Activated naive CD4-positive, alpha-beta T cell treated with anti-CD3 and anti-CD28 coated beads for 36 hours (primary cell): Measurements from ENCODE around the gene CCDC90B. TPM values are rescaled to one million over a fixed set of nuclear protein-coding genes. Genes with fewer than 3 reads are reported as not detected.
"Not testable (repeated sequence)": the region's sequence is repeated elsewhere in the genome, so short reads cannot be mapped to it uniquely, and the experiment has no call there.

Experiments
- CTCF ChIA-PET: fragments of 350-600 bp; sonication (Branson Sonifier 250); formaldehyde crosslinking; loops from one replicate; lab custom pipeline; 2021; ENCODE audit warnings: antibody characterized with exemption; lab: Charles Lee
- DNase-seq: peaks from one replicate; pipeline ENCODE4 v3.0.0-alpha.2; 2020
- H3K27ac Mint-ChIP-seq: one replicate; pipeline ENCODE4 v1.8.0; 2021; ENCODE audit warnings: mild to moderate bottlenecking, mixed read lengths
- H3K27me3 Mint-ChIP-seq: one replicate; pipeline ENCODE4 v1.8.0; 2021; ENCODE audit warnings: low read depth, mixed read lengths
- H3K36me3 Mint-ChIP-seq: one replicate; pipeline ENCODE4 v1.8.0; 2021; ENCODE audit warnings: low read depth, mixed read lengths
- H3K4me1 Mint-ChIP-seq: one replicate; pipeline ENCODE4 v1.8.0; 2021; ENCODE audit warnings: low read depth, mixed read lengths
- H3K4me3 Mint-ChIP-seq: one replicate; pipeline ENCODE4 v1.8.0; 2021; ENCODE audit warnings: mild to moderate bottlenecking, moderate library complexity, mixed read lengths
- H3K9me3 Mint-ChIP-seq: one replicate; pipeline ENCODE4 v1.8.0; 2021; ENCODE audit warnings: mixed read lengths
- intact Hi-C: fragments of 100-400 bp; cut with micrococcal nuclease; formaldehyde crosslinking; loops from one replicate; pipeline ENCODE4 v1.15.1; 2023
- total RNA-seq, 2 experiments: library from RNA; stranded (reverse); gene quantifications; one replicate each; pipeline ENCODE4 v1.2.3, GENCODE V29; 2021

The CCDC90B gene
- total RNA-seq, 2 experiments from 2014 or later: 28.2 to 29.5 TPM

DNA sequence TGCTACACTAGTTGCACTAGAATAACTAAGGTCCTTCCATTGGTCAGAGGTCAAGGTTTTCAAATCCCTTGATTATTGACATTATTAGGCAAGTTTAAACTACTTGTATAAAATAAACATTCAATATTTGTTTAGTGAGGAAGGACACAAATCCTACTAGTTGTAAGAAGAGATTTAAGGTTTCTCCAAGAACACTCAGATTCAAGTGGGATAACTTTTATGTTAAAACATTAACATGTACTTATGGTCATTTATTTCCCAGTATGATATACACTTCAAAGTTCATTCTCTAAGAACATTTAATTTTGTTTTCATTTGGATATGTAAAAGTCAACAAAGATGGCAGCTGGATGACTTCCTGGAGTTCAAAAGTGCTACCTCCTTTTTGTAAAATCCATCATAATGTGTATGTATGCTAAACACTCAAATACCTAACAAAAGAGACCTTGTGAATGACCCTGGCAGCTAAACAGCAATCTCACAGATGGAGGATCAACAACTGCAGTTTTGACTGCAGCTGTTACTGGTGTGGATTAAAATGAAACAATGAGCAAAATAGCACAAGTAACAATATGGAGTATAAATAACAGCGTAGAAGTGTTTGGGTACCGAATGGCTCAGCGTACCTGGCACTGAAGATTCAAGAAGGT is 1.5 kb downstream of the CCDC90B start:
- peak overlapping the region; percentile 98 for H3K27ac Mint-ChIP-seq
- CTCF ChIA-PET: interaction anchor here (1.5 kb wide), 2 partner anchors 8 to 10 kb away, joined by 3 to 4 read pairs; no protein-coding TSS in a partner anchor
- H3K4me3 Mint-ChIP-seq: peak overlapping the region; percentile 97
- DNase-seq: no peak
- H3K27me3 Mint-ChIP-seq: no peaks in the 10 kb centered on the region
- no peaks in the 10 kb centered on the region for H3K36me3 Mint-ChIP-seq
- intact Hi-C loops: loop anchor here (1.0 to 5.0 kb wide), 6 partner anchors 91 to 567 kb away; partner anchors contain the start of gene ANKRD42
- no peaks in the 10 kb centered on the region for H3K9me3 Mint-ChIP-seq
- H3K4me1 Mint-ChIP-seq: peaks cover 28% of the 10 kb centered on the region

DNA sequence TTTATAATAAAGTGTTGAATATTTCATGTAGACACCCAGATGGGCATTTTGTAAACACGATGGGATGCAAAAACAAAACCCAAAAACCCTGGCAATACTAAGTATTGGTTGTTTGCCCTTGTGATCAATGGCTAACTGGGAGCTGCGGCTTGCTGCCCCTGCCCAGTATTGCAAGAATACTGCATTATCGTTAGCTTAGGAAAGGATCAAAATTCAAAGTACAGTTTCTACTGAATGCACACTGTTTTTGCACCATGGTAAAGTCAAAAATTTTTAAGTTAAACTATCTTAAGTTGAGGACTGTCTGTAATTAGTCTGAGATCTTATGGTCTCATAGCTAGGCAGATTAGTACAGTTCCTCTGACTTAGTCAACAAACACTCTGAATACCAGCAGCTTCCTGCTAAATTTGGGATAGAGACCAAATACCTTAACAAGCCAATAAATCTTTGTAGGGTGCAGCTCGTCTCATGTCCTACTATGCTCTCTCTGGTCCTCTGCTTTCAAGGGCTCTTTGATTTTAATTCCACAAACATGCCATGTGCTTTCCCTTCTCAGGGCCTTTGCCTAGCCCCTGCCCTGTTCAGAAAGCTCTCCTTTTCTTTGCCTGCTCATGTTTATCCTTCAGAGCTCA is 4.0 kb downstream of the CCDC90B start:
- Mint-ChIP-seq H3K36me3 (peaks cover 1% of the 10 kb centered on the region), H3K9me3 (no peaks in the 10 kb centered on the region), H3K27ac (no peak overlapping the region), H3K4me3 (no peak overlapping the region), H3K27me3 (no peaks in the 10 kb centered on the region), H3K4me1 (peaks cover 28% of the 10 kb centered on the region)
- DNase-seq: no peak
- intact Hi-C loops: no loop called here
- CTCF ChIA-PET: interaction anchor here (0.7 to 1.4 kb wide), 5 partner anchors 10 to 415 kb away, joined by 3 to 7 read pairs (median 3); no protein-coding TSS in a partner anchor

DNA sequence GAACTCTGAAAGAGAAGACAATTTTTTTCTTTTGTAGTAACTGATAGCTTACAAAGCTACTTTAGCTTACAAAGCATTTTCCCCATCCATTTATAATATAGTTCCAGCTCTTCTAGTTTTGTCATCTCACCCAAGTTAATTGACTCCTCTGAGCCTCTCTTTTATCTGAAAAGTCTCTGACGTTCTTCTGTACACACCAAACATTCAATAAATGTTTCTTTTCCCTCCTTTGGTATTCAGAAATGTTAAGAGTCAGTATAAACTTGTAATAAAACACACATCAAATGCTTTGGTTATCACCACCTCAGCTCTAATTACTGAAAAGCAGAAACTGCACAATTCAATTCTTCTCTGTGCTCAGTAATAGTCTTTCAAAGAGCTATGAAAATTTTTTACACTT is 5.9 kb downstream of the CCDC90B start:
- Mint-ChIP-seq H3K27ac (no peak overlapping the region), H3K36me3 (peaks cover 3% of the 10 kb centered on the region), H3K27me3 (no peaks in the 10 kb centered on the region), H3K4me3 (no peak overlapping the region), H3K9me3 (no peaks in the 10 kb centered on the region), H3K4me1 (peaks cover 28% of the 10 kb centered on the region)
- intact Hi-C loops: no loop called here
- no peak for DNase-seq
- CTCF ChIA-PET: interaction anchor here (0.7 to 1.4 kb wide), 4 partner anchors 12 to 413 kb away, joined by 3 to 9 read pairs (median 4); no protein-coding TSS in a partner anchor

DNA sequence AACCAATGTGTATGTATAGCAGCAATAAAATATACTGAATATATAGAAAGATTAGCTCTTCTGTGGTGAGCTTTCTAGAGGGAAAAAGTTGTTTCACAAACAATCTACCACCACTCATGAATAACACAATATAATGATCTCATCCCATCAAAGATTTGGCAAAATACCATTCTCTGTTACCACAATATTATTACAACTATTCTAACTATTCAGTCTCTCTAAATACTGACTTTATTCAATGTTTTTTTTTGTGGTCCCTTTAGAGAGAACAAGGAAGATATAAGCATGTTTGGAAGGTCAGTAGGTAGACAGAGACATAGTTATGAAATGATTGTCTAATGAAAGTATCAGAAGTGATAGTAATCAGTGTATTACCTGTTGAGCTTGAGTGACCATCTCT is 7.8 kb downstream of the CCDC90B start:
- H3K27ac Mint-ChIP-seq: no peak overlapping the region
- H3K36me3 Mint-ChIP-seq: peaks cover 5% of the 10 kb centered on the region
- CTCF ChIA-PET: interaction anchor here (0.6 kb wide), 1 partner anchor 424 kb away, joined by 4 read pairs; no protein-coding TSS in a partner anchor
- peaks cover 16% of the 10 kb centered on the region for H3K4me1 Mint-ChIP-seq
- intact Hi-C loops: no loop called here
- H3K27me3 Mint-ChIP-seq: no peaks in the 10 kb centered on the region
- no peak overlapping the region for H3K4me3 Mint-ChIP-seq
- DNase-seq: no peak
- H3K9me3 Mint-ChIP-seq: no peaks in the 10 kb centered on the region

DNA sequence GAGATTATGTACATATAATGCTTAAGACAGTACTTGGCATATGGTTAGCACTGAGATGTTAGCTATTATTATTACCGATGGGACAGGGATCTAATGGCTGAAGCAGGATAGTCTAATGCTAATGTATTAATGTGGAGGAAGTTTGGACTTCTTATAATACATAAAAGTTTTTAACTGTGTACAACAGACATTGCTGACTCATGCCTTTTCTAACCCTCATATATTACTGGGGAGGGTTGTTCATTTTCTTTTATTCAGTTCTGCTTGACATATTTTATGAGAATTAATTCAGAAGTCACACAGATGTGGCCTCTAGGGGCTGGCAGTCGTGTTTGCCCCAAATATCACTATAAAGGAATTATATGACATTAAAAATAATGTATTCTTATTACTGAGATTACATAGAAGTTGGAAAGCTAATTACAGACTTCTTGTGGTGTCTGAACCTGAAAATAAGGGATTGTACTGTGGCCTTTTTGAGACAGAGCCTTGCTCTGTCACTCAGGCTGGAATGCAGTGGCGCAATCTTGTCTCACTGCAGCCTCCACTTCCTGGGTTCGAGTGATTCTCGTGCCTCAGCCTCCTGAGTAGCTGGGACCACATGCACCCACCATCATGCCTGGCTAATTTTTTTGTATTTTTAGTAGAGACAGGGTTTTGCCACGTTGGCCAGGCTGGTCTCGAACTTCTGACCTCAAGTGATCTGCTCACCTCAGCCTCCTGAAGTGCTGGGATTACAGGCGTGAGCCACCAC is 10.1 kb downstream of the CCDC90B start:
- no peak for DNase-seq
- intact Hi-C loops: no loop called here
- Mint-ChIP-seq H3K27me3 (no peaks in the 10 kb centered on the region), H3K9me3 (peaks cover 3% of the 10 kb centered on the region), H3K4me3 (no peak overlapping the region), H3K36me3 (peaks cover 19% of the 10 kb centered on the region), H3K4me1 (peaks cover 5% of the 10 kb centered on the region), H3K27ac (no peak overlapping the region)
- CTCF ChIA-PET: interaction anchor here (0.6 to 1.7 kb wide), 5 partner anchors 9 to 468 kb away, joined by 3 to 8 read pairs (median 4); no protein-coding TSS in a partner anchor

DNA sequence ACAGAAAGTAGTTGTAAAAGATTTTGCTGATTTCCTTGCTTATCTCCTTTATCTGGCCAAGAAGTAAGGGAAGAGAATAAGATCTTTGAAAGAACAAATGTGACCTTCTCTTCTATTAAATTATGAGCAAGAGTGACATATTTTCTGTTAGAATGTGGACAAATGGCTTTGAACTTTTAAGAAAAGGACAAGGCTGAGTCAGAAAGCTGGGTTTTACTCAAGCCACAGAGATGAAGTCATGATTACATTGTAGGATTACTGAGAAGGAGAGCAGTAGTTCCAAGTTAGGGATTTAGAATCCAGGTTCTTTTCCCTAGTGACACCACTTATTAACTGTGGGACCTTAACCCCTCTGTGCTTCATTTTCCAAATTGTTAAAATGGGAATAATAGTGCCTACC is 13.5 kb downstream of the CCDC90B start:
- Mint-ChIP-seq H3K4me1 (peaks cover 15% of the 10 kb centered on the region), H3K27me3 (no peaks in the 10 kb centered on the region), H3K4me3 (no peak overlapping the region), H3K36me3 (peaks cover 42% of the 10 kb centered on the region), H3K9me3 (peaks cover 3% of the 10 kb centered on the region), H3K27ac (no peak overlapping the region)
- CTCF ChIA-PET: interaction anchor here (0.6 kb wide), 2 partner anchors 412 to 544 kb away, joined by 3 to 5 read pairs; no protein-coding TSS in a partner anchor
- intact Hi-C loops: no loop called here
- no peak for DNase-seq

DNA sequence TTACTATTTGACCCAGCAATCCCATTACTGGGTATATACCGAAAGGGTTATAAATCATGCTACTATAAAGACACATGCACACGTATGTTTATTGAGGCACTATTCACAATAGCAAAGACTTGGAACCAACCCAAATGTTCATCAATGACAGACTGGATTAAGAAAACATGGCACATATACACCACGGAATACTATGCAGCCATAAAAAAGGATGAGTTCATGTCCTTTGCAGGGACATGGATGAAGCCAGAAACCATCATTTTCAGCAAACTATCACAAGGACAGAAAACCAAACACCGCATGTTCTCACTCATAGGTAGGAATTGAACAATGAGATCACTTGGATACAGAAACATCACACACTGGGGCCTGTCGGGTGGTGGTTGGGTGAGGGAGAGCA is 14.4 kb downstream of the CCDC90B start:
- intact Hi-C loops, DNase-seq, H3K27me3 Mint-ChIP-seq, H3K4me3 Mint-ChIP-seq, H3K9me3 Mint-ChIP-seq, CTCF ChIA-PET: not testable (repeated sequence)
- peaks cover 15% of the 10 kb centered on the region for H3K4me1 Mint-ChIP-seq
- peak overlapping the region; percentile 36 for H3K27ac Mint-ChIP-seq
- peaks cover 41% of the 10 kb centered on the region for H3K36me3 Mint-ChIP-seq

DNA sequence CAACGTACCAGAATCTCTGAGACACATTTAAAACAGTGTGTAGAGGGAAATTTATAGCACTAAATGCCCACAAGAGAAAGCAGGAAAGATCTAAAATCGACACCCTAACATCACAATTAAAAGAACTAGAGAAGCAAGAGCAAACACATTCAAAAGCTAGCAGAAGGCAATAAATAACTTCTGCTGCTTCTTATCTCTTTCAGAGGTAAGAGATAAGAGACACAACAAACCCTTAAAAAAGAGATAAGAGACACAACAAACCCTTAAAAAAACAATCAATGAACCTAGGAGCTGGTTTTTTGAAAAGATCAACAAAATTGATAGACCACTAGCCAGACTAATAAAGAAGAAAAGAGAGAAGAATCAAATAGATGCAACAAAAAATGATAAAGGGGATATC is 17.1 kb downstream of the CCDC90B start:
- peaks cover 52% of the 10 kb centered on the region for H3K36me3 Mint-ChIP-seq
- DNase-seq, CTCF ChIA-PET, H3K4me3 Mint-ChIP-seq, H3K9me3 Mint-ChIP-seq, H3K27ac Mint-ChIP-seq, H3K27me3 Mint-ChIP-seq, intact Hi-C loops: not testable (repeated sequence)
- peaks cover 15% of the 10 kb centered on the region for H3K4me1 Mint-ChIP-seq

DNA sequence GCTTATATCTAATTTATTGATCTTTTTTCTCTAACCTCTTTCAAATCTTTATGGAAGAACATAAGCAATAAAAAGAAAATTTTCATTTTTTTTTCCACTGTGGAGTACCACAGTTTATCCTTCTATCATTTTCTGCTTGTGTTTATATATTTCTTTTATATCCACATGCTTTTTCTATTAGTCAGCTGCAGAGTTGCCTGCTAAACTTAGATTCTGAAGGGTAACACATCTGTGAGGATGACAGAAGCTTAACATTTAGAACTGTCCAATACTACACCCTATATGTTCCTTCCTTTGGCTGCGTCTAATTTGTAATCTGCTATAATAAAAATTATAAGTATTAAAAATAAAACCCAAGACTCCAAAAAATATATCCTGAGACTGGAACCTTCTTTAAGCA is 20.8 kb downstream of the CCDC90B start:
- CTCF ChIA-PET: interaction anchor here (1.4 to 1.5 kb wide), 2 partner anchors 15 to 398 kb away, joined by 3 to 4 read pairs; no protein-coding TSS in a partner anchor
- Mint-ChIP-seq H3K27ac (no peak overlapping the region), H3K4me1 (peaks cover 7% of the 10 kb centered on the region), H3K36me3 (peaks cover 30% of the 10 kb centered on the region), H3K27me3 (no peaks in the 10 kb centered on the region), H3K4me3 (no peak overlapping the region), H3K9me3 (no peaks in the 10 kb centered on the region)
- DNase-seq: no peak
- intact Hi-C loops: no loop called here

DNA sequence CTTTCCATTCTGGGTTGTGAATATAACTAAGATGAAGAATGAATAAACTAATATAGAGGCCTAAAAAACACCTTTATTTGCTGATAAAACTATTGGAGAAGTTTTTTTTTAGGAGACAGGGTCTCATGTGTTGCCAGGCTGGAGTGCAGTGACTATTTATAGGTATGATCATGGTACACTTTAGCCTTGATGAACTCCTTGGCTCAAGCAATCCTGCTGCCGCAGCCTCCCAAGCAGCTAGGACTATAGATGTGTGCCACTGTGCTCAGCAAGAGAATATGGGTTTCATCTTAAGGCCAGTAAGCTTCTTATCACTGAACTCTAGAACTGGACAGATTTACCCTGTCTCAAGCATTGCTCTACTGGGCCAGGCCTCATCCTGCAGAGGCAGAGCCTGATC is 26.6 kb downstream of the CCDC90B start:
- CTCF ChIA-PET: interaction anchor here (1.8 kb wide), 1 partner anchor 392 kb away, joined by 8 read pairs; no protein-coding TSS in a partner anchor
- Mint-ChIP-seq H3K9me3 (no peaks in the 10 kb centered on the region), H3K36me3 (peaks cover 5% of the 10 kb centered on the region), H3K4me1 (no peaks in the 10 kb centered on the region), H3K27me3 (no peaks in the 10 kb centered on the region), H3K4me3 (no peak overlapping the region), H3K27ac (no peak overlapping the region)
- intact Hi-C loops: no loop called here
- DNase-seq: no peak

DNA sequence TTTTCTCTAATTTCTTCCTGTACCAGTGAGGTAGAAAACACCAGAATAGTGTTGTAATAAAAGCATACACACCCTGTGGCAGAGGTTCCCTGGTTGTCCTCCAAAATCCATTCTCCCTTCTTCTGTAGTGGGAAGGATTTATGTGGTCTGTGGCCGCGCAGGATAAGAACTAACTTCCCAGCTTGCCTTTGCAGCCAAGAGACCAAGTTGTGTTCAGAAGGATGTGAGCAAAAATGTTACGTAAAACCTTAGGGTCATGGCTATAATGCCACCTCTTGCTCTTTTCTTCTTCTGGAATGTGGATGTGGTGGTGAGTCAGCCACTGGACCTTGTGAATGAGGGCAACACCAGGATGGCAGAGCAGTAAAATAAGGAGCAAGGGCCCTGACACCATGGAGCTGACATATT is 28.4 kb downstream of the CCDC90B start:
- no peak for DNase-seq
- no peak overlapping the region for H3K27ac Mint-ChIP-seq
- intact Hi-C loops: no loop called here
- peaks cover 2% of the 10 kb centered on the region for H3K36me3 Mint-ChIP-seq
- CTCF ChIA-PET: interaction anchor here (0.6 to 1.2 kb wide), 2 partner anchors 8 to 150 kb away, joined by 3 to 7 read pairs; no protein-coding TSS in a partner anchor
- H3K4me1 Mint-ChIP-seq: no peaks in the 10 kb centered on the region
- no peak overlapping the region for H3K4me3 Mint-ChIP-seq
- no peaks in the 10 kb centered on the region for H3K9me3 Mint-ChIP-seq
- no peaks in the 10 kb centered on the region for H3K27me3 Mint-ChIP-seq
